WTC11 (cell line): ENCODE data around the gene GALNTL6. TPM values are rescaled to one million over a fixed set of nuclear protein-coding genes. Genes with fewer than 3 reads are reported as not detected.

Source experiments
- ATAC-seq: fragments of 200-7000 bp; cut with Tn5 transposase; 2 replicates; pipeline ENCODE4 v1.10.0; 2021; ENCODE audit warnings: mild to moderate bottlenecking, moderate library complexity
- CTCF ChIA-PET: fragments of 300-600 bp; sonication (Branson Sonifier 250); formaldehyde crosslinking; loops from one replicate; lab custom pipeline; 2021; ENCODE audit warnings: antibody characterized with exemption; lab: Charles Lee
- POLR2A ChIA-PET: fragments of 350-600 bp; sonication (Branson Sonifier 250); formaldehyde crosslinking; loops from one replicate; lab custom pipeline; 2021; ENCODE audit warnings: antibody characterized with exemption; lab: Charles Lee
- DNase-seq: peaks from one replicate; pipeline ENCODE4 v3.0.0; 2021; ENCODE audit warnings: low spot score
- H3K27ac Mint-ChIP-seq: 2 replicates; pipeline ENCODE4 v1.8.0; 2021; ENCODE audit warnings: mixed read lengths
- H3K27me3 Mint-ChIP-seq: 2 replicates; pipeline ENCODE4 v1.8.0; 2021; ENCODE audit warnings: low read depth, mild to moderate bottlenecking, moderate library complexity, mixed read lengths
- H3K36me3 Mint-ChIP-seq: 2 replicates; pipeline ENCODE4 v1.8.0; 2021; ENCODE audit warnings: mixed read lengths
- H3K4me1 Mint-ChIP-seq: 2 replicates; pipeline ENCODE4 v1.8.0; 2022; ENCODE audit warnings: mixed read lengths
- H3K4me3 Mint-ChIP-seq: 2 replicates; pipeline ENCODE4 v1.8.0; 2021; ENCODE audit warnings: mild to moderate bottlenecking, moderate library complexity, mixed read lengths
- H3K9me3 Mint-ChIP-seq: 2 replicates; pipeline ENCODE4 v1.8.0; 2021; ENCODE audit warnings: mixed read lengths
- ATF1 ChIP-seq: sonication (generic); formaldehyde crosslinking; IDR thresholded peaks from 2 replicates; pipeline ENCODE4 v1.8.1; 2023; ENCODE audit warnings: mild to moderate bottlenecking, moderate library complexity, missing genetic modification reagents
- CBFB ChIP-seq: sonication (generic); formaldehyde crosslinking; IDR thresholded peaks from 2 replicates; pipeline ENCODE4 v1.8.1; 2022; ENCODE audit warnings: mild to moderate bottlenecking, low read depth, missing genetic modification reagents
- CREB1 ChIP-seq: sonication (generic); formaldehyde crosslinking; IDR thresholded peaks from 2 replicates; pipeline ENCODE4 v1.8.0; 2023; ENCODE audit warnings: mild to moderate bottlenecking, missing genetic modification reagents
- ETV6 ChIP-seq: sonication (generic); formaldehyde crosslinking; IDR thresholded peaks from 2 replicates; pipeline ENCODE4 v1.8.1; 2022; ENCODE audit warnings: mild to moderate bottlenecking, missing genetic modification reagents
- FOXP1 ChIP-seq: sonication (generic); formaldehyde crosslinking; IDR thresholded peaks from 2 replicates; pipeline ENCODE4 v1.8.0; 2022; ENCODE audit warnings: missing genetic modification reagents, mild to moderate bottlenecking, moderate library complexity, borderline replicate concordance
- GTF2I ChIP-seq: fragments of 250-450 bp; sonication (Bioruptor Pico); conservative IDR thresholded peaks from 2 replicates; pipeline ENCODE4 v1.4.0; 2021; ENCODE audit warnings: mild to moderate bottlenecking
- KAT7 ChIP-seq: sonication (generic); formaldehyde crosslinking; IDR thresholded peaks from 2 replicates; pipeline ENCODE4 v1.8.1; 2023; ENCODE audit warnings: missing genetic modification reagents, mild to moderate bottlenecking, borderline replicate concordance
- NFE2L1 ChIP-seq: sonication (generic); formaldehyde crosslinking; IDR thresholded peaks from 2 replicates; pipeline ENCODE4 v1.8.1; 2023; ENCODE audit warnings: missing genetic modification reagents
- NR1H2 ChIP-seq: sonication (generic); formaldehyde crosslinking; IDR thresholded peaks from 2 replicates; pipeline ENCODE4 v1.9.0; 2021; ENCODE audit warnings: mild to moderate bottlenecking, moderate library complexity, missing genetic modification reagents
- OVOL2 ChIP-seq: fragments of 250-450 bp; sonication (Bioruptor Pico); IDR thresholded peaks from 2 replicates; pipeline ENCODE4 v1.9.0; 2021; ENCODE audit warnings: mild to moderate bottlenecking, borderline replicate concordance
- PRRX2 ChIP-seq: fragments of 250-450 bp; sonication (Bioruptor Pico); IDR thresholded peaks from 2 replicates; pipeline ENCODE4 v1.8.0; 2021; ENCODE audit warnings: mild to moderate bottlenecking
- SP1 ChIP-seq: sonication (generic); formaldehyde crosslinking; conservative IDR thresholded peaks from 2 replicates; pipeline ENCODE4 v1.8.1; 2022; ENCODE audit warnings: missing genetic modification reagents
- TP53 ChIP-seq: sonication (generic); formaldehyde crosslinking; IDR thresholded peaks from 2 replicates; pipeline ENCODE4 v1.8.1; 2023; ENCODE audit warnings: mild to moderate bottlenecking, missing genetic modification reagents
- ZNF263 ChIP-seq: sonication (generic); formaldehyde crosslinking; IDR thresholded peaks from 2 replicates; pipeline ENCODE4 v1.8.1; 2022; ENCODE audit warnings: low read depth, mild to moderate bottlenecking, moderate library complexity, missing genetic modification reagents
- ZNF671 ChIP-seq: fragments of 250-450 bp; sonication (Bioruptor Pico); IDR thresholded peaks from 2 replicates; pipeline ENCODE4 v1.8.0; 2021; ENCODE audit warnings: mild to moderate bottlenecking
- total RNA-seq: library from RNA; stranded (reverse); gene quantifications from 3 replicates; pipeline ENCODE4 v1.2.3, GENCODE V29; 2021
- TF ChIP-seq, protein P1 (sequence below): sonication (generic); formaldehyde crosslinking; IDR thresholded peaks from 2 replicates; pipeline ENCODE4 v1.8.1; 2022; ENCODE audit warnings: missing genetic modification reagents, borderline replicate concordance
- TF ChIP-seq, protein P2 (sequence below): fragments of 250-450 bp; sonication (Bioruptor Pico); IDR thresholded peaks from 2 replicates; pipeline ENCODE4 v1.9.0; 2021; ENCODE audit warnings: mild to moderate bottlenecking
- TF ChIP-seq, protein P3 (sequence below): sonication (generic); formaldehyde crosslinking; IDR thresholded peaks from 2 replicates; pipeline ENCODE4 v1.8.1; 2023; ENCODE audit warnings: mild to moderate bottlenecking, missing genetic modification reagents
- TF ChIP-seq, protein P4 (sequence below): sonication (generic); formaldehyde crosslinking; IDR thresholded peaks from 2 replicates; pipeline ENCODE4 v1.8.1; 2022; ENCODE audit warnings: low read depth, mild to moderate bottlenecking, moderate library complexity, missing genetic modification reagents, borderline replicate concordance
- TF ChIP-seq, protein P5 (sequence below): fragments of 250-450 bp; sonication (Bioruptor Pico); IDR thresholded peaks from 2 replicates; pipeline ENCODE4 v1.9.0; 2021; ENCODE audit warnings: mild to moderate bottlenecking
- TF ChIP-seq, protein P6 (sequence below): sonication (generic); formaldehyde crosslinking; IDR thresholded peaks from 2 replicates; pipeline ENCODE4 v1.8.0; 2022; ENCODE audit warnings: mild to moderate bottlenecking, missing genetic modification reagents
- TF ChIP-seq, protein P7 (sequence below): sonication (generic); formaldehyde crosslinking; IDR thresholded peaks from 2 replicates; pipeline ENCODE4 v1.8.1; 2022; ENCODE audit warnings: mild to moderate bottlenecking, moderate library complexity, missing genetic modification reagents
- TF ChIP-seq, protein P8 (sequence below): sonication (generic); formaldehyde crosslinking; IDR thresholded peaks from 2 replicates; pipeline ENCODE4 v1.8.0; 2023; ENCODE audit warnings: missing genetic modification reagents

GALNTL6 gene
- total RNA-seq, 1 experiment from 2014 or later = 0.24 TPM

DNA sequence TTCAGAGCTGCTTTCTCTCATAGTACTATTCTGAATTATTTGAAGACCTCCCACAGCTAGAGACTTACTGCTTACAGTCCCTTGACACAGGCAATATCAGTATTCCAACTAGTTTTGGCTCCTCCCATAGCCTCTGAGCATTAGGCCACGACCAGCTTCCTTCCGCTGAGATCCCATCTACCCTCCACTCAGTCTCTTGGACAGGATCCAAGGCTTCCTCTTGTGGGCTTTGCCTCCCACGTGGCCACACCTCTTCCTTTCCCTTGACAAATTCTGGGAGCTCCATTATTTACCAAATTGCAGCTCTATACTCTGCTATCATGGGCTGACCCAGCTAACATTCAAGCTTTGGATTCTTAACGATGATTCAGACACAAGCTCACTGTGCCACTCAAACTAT, 885.1 kb downstream of the GALNTL6 start:
- ATAC-seq (no peak), DNase-seq (no peak)
- peaks cover 27% of the 10 kb centered on the region for H3K9me3 Mint-ChIP-seq
- peaks cover 2% of the 10 kb centered on the region for H3K36me3 Mint-ChIP-seq
- H3K27me3 Mint-ChIP-seq = no peaks in the 10 kb centered on the region; the same call in 1 of the 2 replicates
- H3K4me1 Mint-ChIP-seq = peaks cover 5% of the 10 kb centered on the region
- H3K4me3 Mint-ChIP-seq = no peak overlapping the region
- TF ChIP-seq ATF1 (CRISPR knock-in tag) (no peak), OVOL2 (no peak), CBFB (no peak), ZNF263 (CRISPR knock-in tag) (no peak), KAT7 (CRISPR knock-in tag) (no peak)
- TF ChIP-seq, protein P1, sequence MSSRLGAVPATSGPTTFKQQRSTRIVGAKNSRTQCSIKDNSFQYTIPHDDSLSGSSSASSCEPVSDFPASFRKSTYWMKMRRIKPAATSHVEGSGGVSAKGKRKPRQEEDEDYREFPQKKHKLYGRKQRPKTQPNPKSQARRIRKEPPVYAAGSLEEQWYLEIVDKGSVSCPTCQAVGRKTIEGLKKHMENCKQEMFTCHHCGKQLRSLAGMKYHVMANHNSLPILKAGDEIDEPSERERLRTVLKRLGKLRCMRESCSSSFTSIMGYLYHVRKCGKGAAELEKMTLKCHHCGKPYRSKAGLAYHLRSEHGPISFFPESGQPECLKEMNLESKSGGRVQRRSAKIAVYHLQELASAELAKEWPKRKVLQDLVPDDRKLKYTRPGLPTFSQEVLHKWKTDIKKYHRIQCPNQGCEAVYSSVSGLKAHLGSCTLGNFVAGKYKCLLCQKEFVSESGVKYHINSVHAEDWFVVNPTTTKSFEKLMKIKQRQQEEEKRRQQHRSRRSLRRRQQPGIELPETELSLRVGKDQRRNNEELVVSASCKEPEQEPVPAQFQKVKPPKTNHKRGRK = no peak
- ChIA-PET POLR2A (no interaction called here), CTCF (no interaction called here)
- no peak overlapping the region for H3K27ac Mint-ChIP-seq

DNA sequence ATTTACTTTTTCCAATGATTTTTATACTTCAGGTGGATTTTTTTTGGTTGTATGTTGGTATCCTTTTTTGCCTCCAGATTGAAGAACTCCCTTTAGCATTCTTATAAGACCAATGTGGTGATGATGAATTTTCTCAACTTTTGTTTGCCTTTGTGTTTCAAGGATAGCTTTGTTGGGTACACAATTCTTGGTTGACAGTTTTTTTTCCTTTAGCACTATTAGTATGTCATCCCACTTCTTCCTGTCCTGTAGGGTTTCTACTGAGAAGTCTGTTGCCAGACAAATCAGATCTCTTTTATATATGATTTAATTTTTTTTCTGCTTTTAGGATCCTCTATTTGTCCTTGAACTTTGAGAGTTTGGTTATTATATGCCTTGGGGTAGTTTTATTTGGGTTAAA, 892.4 kb downstream of the GALNTL6 start:
- TF ChIP-seq GTF2I (CRISPR knock-in tag) = no peak
- TF ChIP-seq, protein P2, sequence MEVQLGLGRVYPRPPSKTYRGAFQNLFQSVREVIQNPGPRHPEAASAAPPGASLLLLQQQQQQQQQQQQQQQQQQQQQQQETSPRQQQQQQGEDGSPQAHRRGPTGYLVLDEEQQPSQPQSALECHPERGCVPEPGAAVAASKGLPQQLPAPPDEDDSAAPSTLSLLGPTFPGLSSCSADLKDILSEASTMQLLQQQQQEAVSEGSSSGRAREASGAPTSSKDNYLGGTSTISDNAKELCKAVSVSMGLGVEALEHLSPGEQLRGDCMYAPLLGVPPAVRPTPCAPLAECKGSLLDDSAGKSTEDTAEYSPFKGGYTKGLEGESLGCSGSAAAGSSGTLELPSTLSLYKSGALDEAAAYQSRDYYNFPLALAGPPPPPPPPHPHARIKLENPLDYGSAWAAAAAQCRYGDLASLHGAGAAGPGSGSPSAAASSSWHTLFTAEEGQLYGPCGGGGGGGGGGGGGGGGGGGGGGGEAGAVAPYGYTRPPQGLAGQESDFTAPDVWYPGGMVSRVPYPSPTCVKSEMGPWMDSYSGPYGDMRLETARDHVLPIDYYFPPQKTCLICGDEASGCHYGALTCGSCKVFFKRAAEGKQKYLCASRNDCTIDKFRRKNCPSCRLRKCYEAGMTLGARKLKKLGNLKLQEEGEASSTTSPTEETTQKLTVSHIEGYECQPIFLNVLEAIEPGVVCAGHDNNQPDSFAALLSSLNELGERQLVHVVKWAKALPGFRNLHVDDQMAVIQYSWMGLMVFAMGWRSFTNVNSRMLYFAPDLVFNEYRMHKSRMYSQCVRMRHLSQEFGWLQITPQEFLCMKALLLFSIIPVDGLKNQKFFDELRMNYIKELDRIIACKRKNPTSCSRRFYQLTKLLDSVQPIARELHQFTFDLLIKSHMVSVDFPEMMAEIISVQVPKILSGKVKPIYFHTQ (CRISPR knock-in tag) = no peak
- TF ChIP-seq, protein P3, sequence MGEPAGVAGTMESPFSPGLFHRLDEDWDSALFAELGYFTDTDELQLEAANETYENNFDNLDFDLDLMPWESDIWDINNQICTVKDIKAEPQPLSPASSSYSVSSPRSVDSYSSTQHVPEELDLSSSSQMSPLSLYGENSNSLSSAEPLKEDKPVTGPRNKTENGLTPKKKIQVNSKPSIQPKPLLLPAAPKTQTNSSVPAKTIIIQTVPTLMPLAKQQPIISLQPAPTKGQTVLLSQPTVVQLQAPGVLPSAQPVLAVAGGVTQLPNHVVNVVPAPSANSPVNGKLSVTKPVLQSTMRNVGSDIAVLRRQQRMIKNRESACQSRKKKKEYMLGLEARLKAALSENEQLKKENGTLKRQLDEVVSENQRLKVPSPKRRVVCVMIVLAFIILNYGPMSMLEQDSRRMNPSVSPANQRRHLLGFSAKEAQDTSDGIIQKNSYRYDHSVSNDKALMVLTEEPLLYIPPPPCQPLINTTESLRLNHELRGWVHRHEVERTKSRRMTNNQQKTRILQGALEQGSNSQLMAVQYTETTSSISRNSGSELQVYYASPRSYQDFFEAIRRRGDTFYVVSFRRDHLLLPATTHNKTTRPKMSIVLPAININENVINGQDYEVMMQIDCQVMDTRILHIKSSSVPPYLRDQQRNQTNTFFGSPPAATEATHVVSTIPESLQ = no peak
- TF ChIP-seq TP53 (CRISPR knock-in tag) = no peak
- TF ChIP-seq, protein P4, sequence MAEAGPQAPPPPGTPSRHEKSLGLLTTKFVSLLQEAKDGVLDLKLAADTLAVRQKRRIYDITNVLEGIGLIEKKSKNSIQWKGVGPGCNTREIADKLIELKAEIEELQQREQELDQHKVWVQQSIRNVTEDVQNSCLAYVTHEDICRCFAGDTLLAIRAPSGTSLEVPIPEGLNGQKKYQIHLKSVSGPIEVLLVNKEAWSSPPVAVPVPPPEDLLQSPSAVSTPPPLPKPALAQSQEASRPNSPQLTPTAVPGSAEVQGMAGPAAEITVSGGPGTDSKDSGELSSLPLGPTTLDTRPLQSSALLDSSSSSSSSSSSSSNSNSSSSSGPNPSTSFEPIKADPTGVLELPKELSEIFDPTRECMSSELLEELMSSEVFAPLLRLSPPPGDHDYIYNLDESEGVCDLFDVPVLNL (CRISPR knock-in tag) = no peak
- no peak for TF ChIP-seq ZNF263 (CRISPR knock-in tag)
- TF ChIP-seq, protein P5, sequence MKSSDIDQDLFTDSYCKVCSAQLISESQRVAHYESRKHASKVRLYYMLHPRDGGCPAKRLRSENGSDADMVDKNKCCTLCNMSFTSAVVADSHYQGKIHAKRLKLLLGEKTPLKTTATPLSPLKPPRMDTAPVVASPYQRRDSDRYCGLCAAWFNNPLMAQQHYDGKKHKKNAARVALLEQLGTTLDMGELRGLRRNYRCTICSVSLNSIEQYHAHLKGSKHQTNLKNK = no peak
- no peak for TF ChIP-seq NFE2L1
- no peak for DNase-seq
- peaks cover 26% of the 10 kb centered on the region for H3K36me3 Mint-ChIP-seq
- no peak overlapping the region for H3K27ac Mint-ChIP-seq
- H3K4me3 Mint-ChIP-seq = no peak overlapping the region
- peaks cover 35% of the 10 kb centered on the region for H3K9me3 Mint-ChIP-seq
- ATAC-seq = no peak
- peaks cover 27% of the 10 kb centered on the region for H3K4me1 Mint-ChIP-seq
- ChIA-PET CTCF (no interaction called here), POLR2A (no interaction called here)
- H3K27me3 Mint-ChIP-seq = peaks cover 23% of the 10 kb centered on the region

DNA sequence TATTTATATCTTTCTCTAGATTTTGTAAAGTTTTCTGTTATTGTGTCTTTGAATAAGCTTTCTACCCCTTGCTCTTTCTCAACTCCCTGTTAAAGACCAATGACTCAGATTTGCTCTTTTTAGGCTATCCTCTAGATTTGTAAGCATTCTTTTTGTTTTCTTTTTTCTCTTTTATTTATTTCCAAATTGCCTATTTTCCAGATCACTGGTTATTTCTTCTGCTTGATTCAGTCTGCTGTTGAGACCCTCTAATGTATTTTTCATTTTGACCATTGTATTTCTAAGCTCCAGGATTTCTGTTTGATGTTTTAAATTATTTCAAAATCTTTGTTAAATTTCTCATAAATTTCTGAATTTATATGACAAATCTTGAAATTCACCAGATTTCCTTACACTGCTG, 892.8 kb downstream of the GALNTL6 start:
- Mint-ChIP-seq H3K9me3 (peaks cover 35% of the 10 kb centered on the region), H3K36me3 (peaks cover 26% of the 10 kb centered on the region), H3K4me1 (peaks cover 27% of the 10 kb centered on the region), H3K4me3 (no peak overlapping the region), H3K27ac (no peak overlapping the region), H3K27me3 (peaks cover 24% of the 10 kb centered on the region)
- DNase-seq (no peak), ATAC-seq (no peak)
- ChIA-PET POLR2A (no interaction called here), CTCF (no interaction called here)
- TF ChIP-seq PRRX2 (CRISPR knock-in tag) = no peak
- TF ChIP-seq, protein P6, sequence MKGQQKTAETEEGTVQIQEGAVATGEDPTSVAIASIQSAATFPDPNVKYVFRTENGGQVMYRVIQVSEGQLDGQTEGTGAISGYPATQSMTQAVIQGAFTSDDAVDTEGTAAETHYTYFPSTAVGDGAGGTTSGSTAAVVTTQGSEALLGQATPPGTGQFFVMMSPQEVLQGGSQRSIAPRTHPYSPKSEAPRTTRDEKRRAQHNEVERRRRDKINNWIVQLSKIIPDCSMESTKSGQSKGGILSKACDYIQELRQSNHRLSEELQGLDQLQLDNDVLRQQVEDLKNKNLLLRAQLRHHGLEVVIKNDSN (CRISPR knock-in tag) = no peak
- TF ChIP-seq ETV6 (CRISPR knock-in tag) = no peak
- TF ChIP-seq, protein P7, sequence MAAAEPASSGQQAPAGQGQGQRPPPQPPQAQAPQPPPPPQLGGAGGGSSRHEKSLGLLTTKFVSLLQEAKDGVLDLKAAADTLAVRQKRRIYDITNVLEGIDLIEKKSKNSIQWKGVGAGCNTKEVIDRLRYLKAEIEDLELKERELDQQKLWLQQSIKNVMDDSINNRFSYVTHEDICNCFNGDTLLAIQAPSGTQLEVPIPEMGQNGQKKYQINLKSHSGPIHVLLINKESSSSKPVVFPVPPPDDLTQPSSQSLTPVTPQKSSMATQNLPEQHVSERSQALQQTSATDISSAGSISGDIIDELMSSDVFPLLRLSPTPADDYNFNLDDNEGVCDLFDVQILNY (CRISPR knock-in tag) = no peak
- TF ChIP-seq, protein P8, sequence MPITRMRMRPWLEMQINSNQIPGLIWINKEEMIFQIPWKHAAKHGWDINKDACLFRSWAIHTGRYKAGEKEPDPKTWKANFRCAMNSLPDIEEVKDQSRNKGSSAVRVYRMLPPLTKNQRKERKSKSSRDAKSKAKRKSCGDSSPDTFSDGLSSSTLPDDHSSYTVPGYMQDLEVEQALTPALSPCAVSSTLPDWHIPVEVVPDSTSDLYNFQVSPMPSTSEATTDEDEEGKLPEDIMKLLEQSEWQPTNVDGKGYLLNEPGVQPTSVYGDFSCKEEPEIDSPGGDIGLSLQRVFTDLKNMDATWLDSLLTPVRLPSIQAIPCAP = no peak
- no peak for TF ChIP-seq SP1 (CRISPR knock-in tag)
- TF ChIP-seq NR1H2 (CRISPR knock-in tag) = no peak
- no peak for TF ChIP-seq ZNF671 (CRISPR knock-in tag)
- TF ChIP-seq CREB1 (CRISPR knock-in tag) = no peak
- TF ChIP-seq FOXP1 (CRISPR knock-in tag) = no peak
